NB4 (cell line): Measurements from ENCODE around the gene SHC2.

Experiments used
- POLR2A ChIP-seq: IDR thresholded peaks from 2 replicates; pipeline ENCODE4 v1.6.1; 2011; ENCODE audit warnings: mild to moderate bottlenecking; ENCODE audit not compliant: insufficient read length; ENCODE audit errors: extremely low read depth
- TF ChIP-seq, protein P1 (sequence below): IDR thresholded peaks from one replicate; pipeline ENCODE4 v1.5.1; 2012; ENCODE audit warnings: low read depth, low read length
- TF ChIP-seq, protein P2 (sequence below): IDR thresholded peaks from 2 replicates; pipeline ENCODE4 v1.6.1; 2011; ENCODE audit warnings: low read depth, low read length

DNA sequence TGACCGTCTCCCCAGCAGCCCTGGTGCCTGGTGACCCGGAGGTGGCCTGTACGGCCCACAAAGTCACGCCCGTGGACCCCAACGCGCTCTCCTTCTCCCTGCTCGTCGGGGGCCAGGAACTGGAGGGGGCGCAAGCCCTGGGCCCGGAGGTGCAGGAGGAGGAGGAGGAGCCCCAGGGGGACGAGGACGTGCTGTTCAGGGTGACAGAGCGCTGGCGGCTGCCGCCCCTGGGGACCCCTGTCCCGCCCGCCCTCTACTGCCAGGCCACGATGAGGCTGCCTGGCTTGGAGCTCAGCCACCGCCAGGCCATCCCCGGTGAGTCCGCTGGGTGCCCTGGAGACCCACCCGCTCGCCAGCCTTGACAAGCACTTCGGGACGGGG is 37.7 kb upstream of the SHC2 start:
- TF ChIP-seq, protein P1, sequence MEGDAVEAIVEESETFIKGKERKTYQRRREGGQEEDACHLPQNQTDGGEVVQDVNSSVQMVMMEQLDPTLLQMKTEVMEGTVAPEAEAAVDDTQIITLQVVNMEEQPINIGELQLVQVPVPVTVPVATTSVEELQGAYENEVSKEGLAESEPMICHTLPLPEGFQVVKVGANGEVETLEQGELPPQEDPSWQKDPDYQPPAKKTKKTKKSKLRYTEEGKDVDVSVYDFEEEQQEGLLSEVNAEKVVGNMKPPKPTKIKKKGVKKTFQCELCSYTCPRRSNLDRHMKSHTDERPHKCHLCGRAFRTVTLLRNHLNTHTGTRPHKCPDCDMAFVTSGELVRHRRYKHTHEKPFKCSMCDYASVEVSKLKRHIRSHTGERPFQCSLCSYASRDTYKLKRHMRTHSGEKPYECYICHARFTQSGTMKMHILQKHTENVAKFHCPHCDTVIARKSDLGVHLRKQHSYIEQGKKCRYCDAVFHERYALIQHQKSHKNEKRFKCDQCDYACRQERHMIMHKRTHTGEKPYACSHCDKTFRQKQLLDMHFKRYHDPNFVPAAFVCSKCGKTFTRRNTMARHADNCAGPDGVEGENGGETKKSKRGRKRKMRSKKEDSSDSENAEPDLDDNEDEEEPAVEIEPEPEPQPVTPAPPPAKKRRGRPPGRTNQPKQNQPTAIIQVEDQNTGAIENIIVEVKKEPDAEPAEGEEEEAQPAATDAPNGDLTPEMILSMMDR, result no peak
- TF ChIP-seq POLR2A, result no peak
- TF ChIP-seq, protein P2, sequence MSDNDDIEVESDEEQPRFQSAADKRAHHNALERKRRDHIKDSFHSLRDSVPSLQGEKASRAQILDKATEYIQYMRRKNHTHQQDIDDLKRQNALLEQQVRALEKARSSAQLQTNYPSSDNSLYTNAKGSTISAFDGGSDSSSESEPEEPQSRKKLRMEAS, result no peak
